Activated CD4-positive, alpha-beta T cell treated with anti-CD3 and anti-CD28 coated beads, Interleukin-2, Interleukin-6, amounts not matched to agents 100 ng/mL and 50 ng/mL, durations not matched to agents 16 hours and 8 hours (primary cell): Measurements from ENCODE around the gene PIERCE2.
A peak's percentile ranks its signal among the peaks of the same experiment; 100 is the strongest.
"Not testable (repeated sequence)": the region's sequence is repeated elsewhere in the genome, so short reads cannot be mapped to it uniquely, and the experiment has no call there.

Source experiments
- DNase-seq: peaks from one replicate; pipeline ENCODE4 v3.0.0-alpha.2; 2020

Gene PIERCE2

DNA sequence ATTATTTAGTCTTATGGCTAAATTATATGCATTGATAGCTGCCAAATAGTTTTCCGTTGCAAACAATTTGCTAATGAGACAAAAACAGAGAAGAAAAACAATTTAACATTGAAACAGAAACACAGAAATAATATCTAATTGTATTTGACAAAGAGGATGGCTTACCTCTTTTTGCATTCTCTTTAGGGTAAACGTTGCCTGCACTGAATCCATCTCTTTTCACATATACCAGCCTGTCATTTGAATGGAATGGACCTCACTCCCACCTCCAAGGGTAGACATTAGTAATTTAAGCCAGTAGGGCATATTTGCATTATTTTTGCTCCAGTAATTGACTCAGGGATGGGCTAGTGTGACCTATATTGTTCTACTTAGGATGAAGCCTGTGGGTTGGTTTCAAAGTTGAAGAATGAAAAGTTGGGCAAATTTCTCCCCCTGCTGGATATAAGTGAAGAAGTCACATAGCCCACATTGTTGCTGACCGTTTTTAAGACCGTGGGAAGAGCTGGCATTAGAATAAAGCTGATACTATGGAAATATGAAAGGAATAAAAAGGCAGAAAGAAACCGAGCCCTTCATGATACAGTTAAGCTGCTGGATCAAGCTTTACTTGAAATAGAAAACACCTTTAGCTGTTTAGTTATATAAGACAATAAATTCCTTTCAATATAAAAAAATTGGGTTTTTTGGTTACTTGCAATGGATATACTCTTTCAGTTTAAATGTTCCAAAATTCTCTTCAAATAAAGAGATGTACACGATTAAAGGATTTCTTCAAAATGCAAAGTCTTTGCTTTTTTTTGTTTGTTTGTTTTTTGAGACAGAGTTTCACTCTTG lies 26.9 kb downstream of the PIERCE2 start:
- DNase-seq = peak; percentile 55

DNA sequence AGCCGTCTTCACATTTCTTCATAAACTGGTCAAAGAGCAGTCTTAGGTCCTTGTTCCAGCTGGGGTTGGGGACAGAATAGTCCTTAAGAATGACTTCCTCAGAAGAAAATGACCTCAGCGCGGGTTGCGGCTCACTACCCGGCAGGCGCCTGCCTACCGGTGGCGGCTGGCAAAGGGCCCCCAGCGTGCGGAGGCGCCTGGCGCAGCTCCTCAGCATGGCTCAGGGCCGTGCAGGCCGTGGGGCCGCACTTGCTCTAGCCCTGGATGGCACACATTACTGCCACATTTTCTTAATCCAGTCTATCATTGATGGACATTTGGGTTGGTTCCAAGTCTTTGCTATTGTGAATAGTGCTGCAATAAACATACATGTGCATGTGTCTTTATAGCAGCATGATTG lies 34.8 kb downstream of the PIERCE2 start:
- not testable (repeated sequence) for DNase-seq

DNA sequence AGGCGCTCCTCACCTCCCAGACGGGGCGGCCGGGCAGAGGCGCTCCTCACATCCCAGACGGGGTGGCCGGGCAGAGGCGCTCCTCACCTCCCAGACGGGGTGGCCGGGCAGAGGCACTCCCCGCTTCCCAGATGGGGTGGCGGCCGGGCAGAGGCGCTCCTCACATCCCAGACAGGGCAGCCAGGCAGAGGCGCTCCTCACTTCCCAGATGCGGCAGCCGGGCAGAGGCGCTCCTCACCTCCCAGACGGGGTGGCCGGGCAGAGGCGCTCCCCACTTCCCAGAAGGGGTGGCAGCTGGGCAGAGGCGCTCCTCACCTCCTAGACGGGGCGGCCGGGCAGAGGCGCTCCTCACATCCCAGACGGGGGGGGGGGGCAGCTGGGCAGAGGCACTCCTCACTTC lies 37.6 kb downstream of the PIERCE2 start:
- not testable (repeated sequence) for DNase-seq

DNA sequence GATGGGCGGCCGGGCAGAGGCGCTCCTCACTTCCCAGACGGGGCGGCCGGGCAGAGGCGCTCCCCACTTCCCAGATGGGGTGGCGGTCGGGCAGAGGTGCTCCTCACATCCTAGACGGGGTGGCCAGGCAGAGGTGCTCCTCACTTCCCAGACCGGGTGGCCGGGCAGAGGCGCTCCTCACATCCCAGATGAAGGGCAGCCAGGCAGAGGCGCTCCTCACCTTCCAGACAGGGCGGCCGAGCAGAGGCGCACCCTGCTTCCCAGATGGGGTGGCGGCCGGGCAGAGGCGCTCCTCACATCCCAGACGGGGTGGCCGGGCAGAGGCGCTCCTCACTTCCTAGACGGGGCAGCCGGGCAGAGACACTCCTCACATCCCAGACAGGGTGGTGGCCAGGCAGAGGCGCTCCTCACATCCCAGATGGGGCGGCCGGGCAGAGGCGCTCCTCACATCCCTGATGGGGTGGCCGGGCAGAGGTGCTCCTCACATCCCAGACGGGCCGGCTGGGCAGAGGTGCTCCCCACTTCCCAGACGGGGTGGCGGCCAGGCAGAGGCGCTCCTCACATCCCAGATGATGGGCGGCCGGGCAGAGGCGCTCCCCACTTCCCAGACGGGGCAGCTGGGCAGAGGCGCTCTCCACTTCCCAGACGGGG lies 38.2 kb downstream of the PIERCE2 start:
- DNase-seq = not testable (repeated sequence)

DNA sequence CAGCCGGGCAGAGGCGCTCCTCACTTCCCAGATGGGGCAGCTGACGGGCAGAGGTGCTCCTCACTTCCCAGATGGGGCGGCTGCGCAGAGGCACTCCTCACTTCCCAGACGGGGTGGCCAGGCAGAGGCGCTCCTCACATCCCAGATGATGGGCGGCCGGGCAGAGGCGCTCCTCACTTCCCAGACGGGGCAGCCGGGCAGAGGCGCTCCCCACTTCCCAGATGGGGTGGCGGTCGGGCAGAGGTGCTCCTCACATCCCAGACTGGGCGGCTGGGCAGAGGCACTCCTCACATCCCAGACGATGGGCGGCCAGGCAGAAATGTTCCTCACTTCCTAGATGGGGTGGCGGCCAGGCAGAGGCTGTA lies 38.7 kb downstream of the PIERCE2 start:
- not testable (repeated sequence) for DNase-seq

DNA sequence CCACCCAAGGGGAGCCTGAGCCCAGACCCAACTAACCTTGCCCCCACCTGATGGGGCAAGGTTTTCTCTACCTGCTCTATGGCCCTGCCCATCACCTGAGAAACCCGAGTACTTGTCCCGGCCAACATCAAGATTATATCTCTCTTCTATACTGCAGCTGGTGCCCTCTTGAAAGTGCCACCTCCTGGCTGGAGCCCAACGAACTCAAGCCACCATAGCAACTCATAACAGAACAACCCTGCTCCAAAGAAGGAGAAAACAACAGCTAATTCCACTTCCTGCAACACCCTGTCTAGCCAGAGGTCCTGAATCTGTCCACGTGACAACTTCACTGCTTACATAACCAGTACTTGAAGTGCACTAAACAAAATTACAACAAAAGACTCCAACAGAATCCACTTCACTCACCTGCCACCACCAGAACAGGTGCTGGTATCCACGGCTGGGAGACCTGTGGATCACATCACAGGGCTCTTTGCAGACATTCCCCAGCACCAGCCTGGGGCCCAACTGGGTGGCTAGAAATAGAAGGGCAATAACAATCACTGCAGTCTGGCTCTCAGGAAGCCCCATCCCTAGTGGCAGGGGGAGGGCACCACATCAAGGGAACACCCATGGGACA lies 49.2 kb downstream of the PIERCE2 start:
- DNase-seq = no peak

DNA sequence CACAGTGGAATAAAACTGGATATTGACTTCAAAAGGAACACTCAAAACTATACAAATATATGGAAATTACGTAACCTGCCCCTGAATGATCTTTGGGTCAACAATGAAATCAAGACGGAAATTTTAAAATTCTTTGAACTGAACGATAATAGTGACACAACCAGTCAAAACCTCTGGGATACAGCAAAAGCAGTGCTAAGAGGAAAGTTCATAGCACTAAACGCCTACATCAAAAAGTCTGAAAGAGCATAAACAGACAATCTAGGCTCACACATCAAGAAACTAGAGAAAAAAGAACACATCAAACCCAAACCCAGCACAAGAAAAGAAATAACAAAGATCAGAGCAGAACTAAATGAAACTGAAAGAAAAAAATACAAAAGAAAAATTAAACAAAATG lies 53.2 kb downstream of the PIERCE2 start:
- DNase-seq = no peak

DNA sequence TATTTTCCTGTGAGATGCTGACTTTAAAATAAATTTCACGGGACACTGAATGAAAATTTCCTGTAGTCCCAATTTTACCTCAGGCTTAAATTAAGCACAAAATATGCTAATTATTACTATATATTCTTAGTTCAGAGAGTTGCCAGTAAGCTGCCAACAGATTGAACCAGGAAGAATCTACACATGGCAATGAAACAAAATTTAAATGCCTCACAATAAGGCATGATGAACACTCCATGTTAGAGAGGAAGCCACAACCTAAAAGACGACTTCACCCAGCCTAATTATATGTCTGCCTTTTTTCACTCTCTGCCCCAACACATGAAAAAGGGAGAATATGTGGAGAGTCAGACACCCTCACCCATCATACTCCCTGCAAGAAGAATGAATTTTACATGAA lies 60.0 kb downstream of the PIERCE2 start:
- DNase-seq = no peak
